GM12891 (cell line): Measurements from ENCODE around the gene PRDX3.
"Not testable (repeated sequence)": the region's sequence is repeated elsewhere in the genome, so short reads cannot be mapped to it uniquely, and the experiment has no call there.

ENCODE experiments used
- DNase-seq: peaks from one replicate; pipeline ENCODE4 v3.0.0; 2011; ENCODE audit warnings: low spot score; ENCODE audit not compliant: insufficient read length
- FAIRE-seq: peaks from 2 replicates; lab custom pipeline; 2011; peaks lifted over from hg19 to GRCh38; lab: Jason Lieb, UNC
- PAX5 ChIP-seq: IDR thresholded peaks from 2 replicates; pipeline ENCODE4 v1.6.1; 2011; ENCODE audit warnings: low read length, moderate library complexity, mild to moderate bottlenecking; ENCODE audit not compliant: insufficient read depth, severe bottlenecking
- POLR2A ChIP-seq: IDR thresholded peaks from 2 replicates; pipeline ENCODE4 v1.6.1; 2011; ENCODE audit warnings: low read depth, low read length, control low read depth
- POLR2AphosphoS5 ChIP-seq: IDR thresholded peaks from 2 replicates; pipeline ENCODE4 v1.6.1; 2011; ENCODE audit warnings: low read depth, low read length, control low read depth
- POU2F2 ChIP-seq: IDR thresholded peaks from 2 replicates; pipeline ENCODE4 v1.6.1; 2011; ENCODE audit warnings: low read depth, mild to moderate bottlenecking, control low read depth, low read length, moderate library complexity
- SPI1 ChIP-seq: IDR thresholded peaks from 2 replicates; pipeline ENCODE4 v1.6.1; 2011; ENCODE audit warnings: low read depth, low read length, control low read depth
- TAF1 ChIP-seq: IDR thresholded peaks from 2 replicates; pipeline ENCODE4 v1.6.1; 2011; ENCODE audit warnings: low read depth, low read length, control low read depth

PRDX3 gene

DNA sequence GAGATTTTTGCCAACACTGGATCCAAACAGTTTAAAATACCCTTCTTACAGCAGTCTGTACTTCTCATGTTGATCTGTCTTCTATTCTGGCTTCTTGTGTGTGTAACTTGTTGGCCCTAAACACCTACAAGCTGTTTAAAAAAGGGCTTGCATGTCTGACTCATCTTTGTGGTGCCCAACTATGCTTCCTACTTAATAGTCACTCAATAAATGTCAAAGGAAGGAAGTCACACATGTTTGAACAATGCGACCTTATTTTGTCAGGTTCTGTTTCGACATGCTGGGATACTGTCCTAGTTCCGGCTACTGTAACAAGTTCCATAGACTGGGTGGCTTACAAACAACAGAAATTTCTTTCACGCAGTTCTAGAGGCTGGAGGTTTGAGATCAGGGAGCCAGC lies 19.3 kb upstream of the PRDX3 start:
- no peak for TF ChIP-seq POLR2A
- TF ChIP-seq TAF1: no peak
- TF ChIP-seq PAX5: no peak
- no peak for TF ChIP-seq POU2F2
- no peak for TF ChIP-seq SPI1
- no peak for TF ChIP-seq POLR2AphosphoS5
- FAIRE-seq (no peak), DNase-seq (no peak)

DNA sequence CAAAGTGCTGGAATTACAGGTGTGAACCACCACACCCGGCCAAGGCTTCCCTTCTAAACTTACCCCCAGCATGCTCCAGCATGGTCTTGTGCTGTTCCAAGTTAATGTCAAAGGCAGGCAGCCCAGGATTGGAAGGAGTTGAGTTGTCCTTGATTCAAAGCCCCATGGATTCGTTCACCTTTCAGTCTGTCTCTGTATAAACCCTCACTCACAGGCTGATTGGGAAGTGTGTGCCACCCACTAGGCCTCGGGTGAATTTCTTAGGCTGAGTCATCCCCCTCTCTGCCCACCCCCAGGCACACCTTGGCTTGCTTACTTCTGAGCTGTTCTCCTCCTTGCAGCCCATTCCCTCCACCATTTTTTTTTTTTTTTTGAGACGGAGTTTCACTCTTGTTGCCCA lies 13.3 kb upstream of the PRDX3 start:
- no peak for DNase-seq
- TF ChIP-seq SPI1 (no peak), POU2F2 (no peak), TAF1 (no peak)
- FAIRE-seq: no peak

DNA sequence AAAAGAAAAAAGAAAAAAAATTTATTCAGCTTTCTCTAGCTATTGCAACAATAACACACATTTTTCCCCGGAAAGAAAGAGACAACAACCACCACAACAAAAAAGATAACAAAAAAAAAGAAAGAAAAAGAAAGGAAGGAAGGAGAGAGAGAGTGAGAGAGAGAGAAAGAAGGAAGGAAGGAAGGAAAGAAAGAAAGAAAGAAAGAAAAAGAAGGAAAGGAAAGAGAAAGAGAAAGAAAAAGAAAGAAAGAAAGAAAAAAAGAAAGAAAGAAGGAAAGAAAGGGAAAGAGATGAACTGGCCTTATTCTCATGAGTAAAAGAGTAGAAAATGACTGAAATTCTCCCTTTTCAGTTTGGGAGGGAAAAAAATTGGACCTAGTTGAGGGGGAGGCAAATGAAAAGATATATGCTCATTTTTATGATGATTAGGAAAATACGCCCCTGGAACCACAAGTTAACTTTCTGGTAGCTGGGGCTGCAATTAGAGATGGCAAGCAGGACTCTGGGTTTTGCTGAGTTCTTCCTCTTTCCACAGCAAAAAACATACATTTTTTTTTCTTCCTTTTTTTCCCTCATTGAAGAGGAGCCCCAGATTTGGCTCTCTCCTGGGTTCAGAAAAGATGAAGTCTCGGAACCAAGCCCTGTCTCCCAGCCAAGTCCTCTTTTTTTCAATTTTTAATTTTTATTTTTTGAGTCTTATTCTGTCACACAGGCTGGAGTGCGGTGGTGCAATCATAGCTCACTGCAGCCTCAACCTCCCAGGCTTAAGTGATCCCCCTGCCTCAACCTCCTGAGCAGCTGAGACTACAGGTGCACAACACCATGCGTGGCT lies 12.6 kb upstream of the PRDX3 start:
- DNase-seq (no peak), FAIRE-seq (no peak)
- TF ChIP-seq POLR2AphosphoS5 (no peak), TAF1 (no peak), POU2F2 (no peak), SPI1 (no peak), POLR2A (no peak), PAX5 (no peak)

DNA sequence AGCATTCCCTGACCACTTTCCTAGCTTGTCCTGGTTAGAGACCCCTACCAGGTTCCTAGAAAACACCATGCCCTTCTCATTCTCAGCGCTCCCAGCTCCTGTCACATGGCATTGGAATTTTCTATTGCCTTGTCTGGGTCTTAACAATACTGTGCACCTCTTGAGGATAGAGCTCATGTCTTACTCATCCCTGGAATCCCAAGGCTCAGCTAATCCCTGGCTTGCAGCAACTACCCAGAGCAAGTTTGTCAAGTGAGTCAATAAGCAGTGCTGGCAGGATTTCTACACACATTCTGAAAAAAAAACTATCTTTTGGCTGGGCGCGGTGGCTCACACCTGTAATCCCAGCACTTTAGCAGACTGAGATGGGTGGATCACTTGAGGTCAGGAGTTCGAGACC lies 11.7 kb upstream of the PRDX3 start:
- DNase-seq: no peak
- no peak for TF ChIP-seq SPI1
- TF ChIP-seq PAX5: no peak
- TF ChIP-seq POLR2A: no peak
- peak; percentile 5 for FAIRE-seq

DNA sequence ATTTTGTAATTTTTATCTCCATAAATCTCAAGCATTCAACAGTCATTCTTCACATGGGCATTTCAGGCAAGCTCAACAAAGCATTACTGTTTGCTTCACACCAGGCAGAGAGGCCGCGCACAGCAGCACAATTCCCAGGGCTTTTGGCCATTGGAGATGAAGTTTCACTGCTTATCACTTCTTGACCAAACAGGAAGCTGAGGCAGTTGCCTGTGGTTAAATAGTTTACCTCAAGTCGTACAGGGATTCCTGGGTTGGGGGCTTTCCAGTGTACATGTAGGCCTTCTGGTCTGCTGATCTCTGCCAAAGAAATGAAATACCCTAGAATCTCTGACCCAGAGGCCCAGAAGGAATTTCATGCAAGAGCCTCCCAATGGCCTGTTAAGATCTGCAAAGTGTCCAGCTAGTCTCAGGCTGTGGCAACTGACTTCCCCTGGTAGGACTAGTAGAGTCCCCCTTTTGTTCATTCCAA lies 11.2 kb upstream of the PRDX3 start:
- peak; percentile 67 for FAIRE-seq
- TF ChIP-seq TAF1: no peak
- TF ChIP-seq POLR2AphosphoS5: no peak
- TF ChIP-seq POLR2A: no peak
- no peak for TF ChIP-seq POU2F2
- TF ChIP-seq PAX5: no peak
- TF ChIP-seq SPI1: no peak
- no peak for DNase-seq

DNA sequence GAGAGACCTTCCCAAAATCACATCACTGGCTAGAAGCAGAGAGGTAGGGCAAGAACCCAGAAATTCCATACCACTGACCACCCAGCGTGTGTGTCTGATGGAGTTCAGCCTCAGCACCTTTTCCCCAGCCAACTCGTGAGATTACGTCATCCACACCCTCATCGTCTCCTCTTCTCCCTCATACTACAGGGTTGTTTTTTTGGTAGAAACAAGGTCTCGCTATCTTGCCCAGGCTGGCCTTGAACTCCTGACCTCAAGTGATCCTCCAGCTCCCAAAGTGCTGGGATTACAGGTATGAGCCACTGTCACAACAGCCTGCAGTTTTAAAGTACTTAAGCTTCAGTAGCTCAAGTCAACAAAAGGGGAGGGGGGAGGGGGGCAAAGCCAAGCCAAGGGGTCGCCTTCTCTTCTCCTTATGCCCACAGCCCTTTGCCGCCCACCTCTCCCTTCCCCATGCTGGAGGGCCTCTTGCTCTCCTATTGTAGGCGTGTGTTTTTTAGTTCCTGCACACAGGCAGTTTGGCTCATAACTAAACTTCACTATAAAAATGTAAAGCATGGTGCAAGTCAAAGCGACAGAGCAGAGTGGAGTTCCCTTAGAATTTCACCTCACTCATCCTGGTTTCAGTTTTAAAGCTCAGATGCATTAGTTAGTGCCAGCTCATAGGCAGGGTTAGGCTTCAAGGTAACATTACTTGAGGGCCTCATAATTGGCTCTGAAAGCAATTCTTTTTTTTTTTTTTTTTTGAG lies 5.2 kb upstream of the PRDX3 start:
- FAIRE-seq: no peak
- TF ChIP-seq PAX5 (no peak), POU2F2 (no peak), TAF1 (no peak), SPI1 (no peak), POLR2AphosphoS5 (no peak), POLR2A (no peak)
- DNase-seq: no peak

DNA sequence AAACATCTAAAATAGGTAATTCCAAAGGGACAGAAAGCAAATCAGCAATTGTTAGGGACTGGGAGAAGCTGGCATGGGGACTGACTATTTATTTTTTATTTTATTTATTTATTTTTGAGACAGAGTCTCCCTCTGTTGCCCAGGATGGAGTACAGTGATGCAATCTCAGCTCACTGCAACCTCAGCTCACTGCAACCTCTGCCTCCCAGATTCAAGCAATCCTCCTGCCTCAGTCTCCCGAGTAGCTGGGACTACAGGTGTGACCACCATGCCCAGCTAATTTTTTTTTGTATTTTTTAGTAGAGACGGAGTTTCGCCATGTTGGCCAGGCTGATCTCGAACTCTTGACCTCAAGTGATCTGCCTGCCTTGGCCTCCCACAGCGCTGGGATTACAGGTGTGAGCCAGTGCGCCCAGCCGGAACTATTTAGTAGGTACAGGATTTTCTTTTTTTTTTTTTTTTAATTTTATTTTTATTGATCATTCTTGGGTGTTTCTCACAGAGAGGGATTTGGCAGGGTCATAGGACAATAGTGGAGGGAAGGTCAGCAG lies 2.3 kb upstream of the PRDX3 start:
- DNase-seq, FAIRE-seq: not testable (repeated sequence)

DNA sequence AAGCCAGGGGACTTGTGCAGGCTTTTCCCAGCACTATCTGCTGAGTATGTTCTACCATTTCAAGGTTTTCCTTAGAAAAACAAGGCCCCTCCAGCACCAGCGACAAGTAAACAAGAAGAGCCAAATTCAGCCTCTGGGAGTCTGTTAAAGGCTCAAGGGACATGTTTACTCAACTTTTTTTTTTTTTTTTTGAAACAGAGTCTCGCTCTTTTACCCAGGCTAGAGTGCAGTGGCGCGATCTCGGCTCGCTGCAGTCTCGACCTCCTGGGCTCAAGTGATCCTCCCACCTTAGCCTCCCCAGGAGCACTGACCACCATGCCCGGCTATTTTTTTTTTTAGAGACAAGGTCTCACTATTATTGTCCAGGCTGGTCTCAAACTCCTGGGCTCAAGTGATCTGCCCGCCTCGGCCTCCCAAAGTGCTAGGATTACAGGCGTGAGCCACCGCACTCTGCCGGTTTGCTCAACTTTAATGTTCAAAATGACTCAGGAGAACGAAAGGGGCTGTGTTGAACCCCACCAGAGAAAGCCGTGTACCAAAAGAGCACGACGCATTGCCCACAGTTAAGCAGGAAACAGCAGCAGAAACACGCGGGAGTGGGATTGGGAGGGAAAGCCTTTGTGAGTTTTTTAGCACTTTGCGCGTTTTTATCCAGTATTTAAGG lies 772 bp downstream of the PRDX3 start:
- DNase-seq: no peak
- FAIRE-seq: no peak

DNA sequence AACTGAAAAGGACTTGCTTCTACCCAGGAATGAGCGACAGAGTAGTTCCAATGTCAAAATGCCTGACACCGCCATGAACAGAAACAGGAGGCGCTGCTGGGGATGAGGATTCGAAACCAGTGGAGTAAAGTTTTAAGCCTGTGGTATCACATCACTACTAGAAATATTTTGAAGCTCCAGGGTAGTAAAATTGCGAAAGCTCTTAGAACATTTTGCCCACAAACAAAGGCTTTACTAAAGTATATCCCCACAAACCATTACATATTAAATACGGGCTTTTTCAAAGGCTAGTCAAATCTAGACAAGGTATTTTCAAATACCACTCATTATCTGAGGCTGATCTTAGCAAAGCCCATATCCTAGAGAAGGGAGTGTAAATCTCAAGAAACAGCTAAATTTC lies 2.4 kb downstream of the PRDX3 start:
- TF ChIP-seq PAX5 (no peak), POLR2A (no peak)
- no peak for FAIRE-seq
- no peak for DNase-seq

More for the DNA sequence above, 772 bp downstream of the PRDX3 start:
- no peak for TF ChIP-seq POLR2AphosphoS5
- TF ChIP-seq TAF1: no peak
- no peak for TF ChIP-seq SPI1
- TF ChIP-seq POLR2A: no peak
- TF ChIP-seq POU2F2: no peak
